ENCODE measurements around the gene ATXN1L.

Gene ATXN1L

GRCh38 chr16:71840052-71840451 lies 5.7 kb upstream of the ATXN1L start:
- in situ Hi-C loops (cut with MboI; ENCODE audit: low pct_unique_long_range_greater_than_20kb, low sequenced_read_pairs, unreplicated experiment), result no loop called here
- no peak for DNase-seq (ENCODE audit: low spot score)
- TF ChIP-seq, protein P1, sequence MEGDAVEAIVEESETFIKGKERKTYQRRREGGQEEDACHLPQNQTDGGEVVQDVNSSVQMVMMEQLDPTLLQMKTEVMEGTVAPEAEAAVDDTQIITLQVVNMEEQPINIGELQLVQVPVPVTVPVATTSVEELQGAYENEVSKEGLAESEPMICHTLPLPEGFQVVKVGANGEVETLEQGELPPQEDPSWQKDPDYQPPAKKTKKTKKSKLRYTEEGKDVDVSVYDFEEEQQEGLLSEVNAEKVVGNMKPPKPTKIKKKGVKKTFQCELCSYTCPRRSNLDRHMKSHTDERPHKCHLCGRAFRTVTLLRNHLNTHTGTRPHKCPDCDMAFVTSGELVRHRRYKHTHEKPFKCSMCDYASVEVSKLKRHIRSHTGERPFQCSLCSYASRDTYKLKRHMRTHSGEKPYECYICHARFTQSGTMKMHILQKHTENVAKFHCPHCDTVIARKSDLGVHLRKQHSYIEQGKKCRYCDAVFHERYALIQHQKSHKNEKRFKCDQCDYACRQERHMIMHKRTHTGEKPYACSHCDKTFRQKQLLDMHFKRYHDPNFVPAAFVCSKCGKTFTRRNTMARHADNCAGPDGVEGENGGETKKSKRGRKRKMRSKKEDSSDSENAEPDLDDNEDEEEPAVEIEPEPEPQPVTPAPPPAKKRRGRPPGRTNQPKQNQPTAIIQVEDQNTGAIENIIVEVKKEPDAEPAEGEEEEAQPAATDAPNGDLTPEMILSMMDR (IDR thresholded peaks at IDR 0.05; ENCODE audit: extremely low read depth, insufficient read depth, missing control alignments), result no peak

- TF ChIP-seq, protein P1 (IDR thresholded peaks at IDR 0.05; ENCODE audit: extremely low read depth, insufficient read depth, missing control alignments), result no peak
- no peak for DNase-seq (ENCODE audit: low spot score)
- in situ Hi-C loops (cut with MboI; ENCODE audit: low pct_unique_long_range_greater_than_20kb, low sequenced_read_pairs, unreplicated experiment), result no loop called here
Measured at GRCh38 chr16:71843572-71843971, 2.2 kb upstream of the ATXN1L start.

DNA sequence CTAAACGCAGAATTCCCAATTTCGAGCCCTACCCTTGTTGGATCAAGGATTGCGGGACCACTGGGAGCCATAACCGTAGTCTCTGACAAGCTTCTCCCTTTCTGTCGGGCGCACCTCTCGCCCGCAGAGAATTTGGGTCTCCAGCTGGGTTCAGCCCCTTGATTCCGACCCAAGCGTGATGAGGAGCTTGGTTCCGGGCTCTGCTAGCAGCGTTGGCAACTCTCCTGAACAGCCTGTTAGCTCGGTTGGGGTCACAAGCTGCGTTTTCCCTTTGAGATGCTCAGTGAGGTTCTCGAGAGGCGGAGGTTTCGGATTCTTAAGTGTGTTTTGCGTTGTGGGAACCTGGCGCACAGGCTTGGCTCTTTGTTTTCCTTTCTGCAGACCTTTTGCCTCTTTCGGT lies 655 bp downstream of the ATXN1L start:
- TF ChIP-seq, protein P1 (IDR thresholded peaks at IDR 0.05; ENCODE audit: extremely low read depth, insufficient read depth, missing control alignments), result no peak
- no peak for DNase-seq (ENCODE audit: low spot score)
- in situ Hi-C loops (cut with MboI; ENCODE audit: low pct_unique_long_range_greater_than_20kb, low sequenced_read_pairs, unreplicated experiment), result no loop called here

DNA sequence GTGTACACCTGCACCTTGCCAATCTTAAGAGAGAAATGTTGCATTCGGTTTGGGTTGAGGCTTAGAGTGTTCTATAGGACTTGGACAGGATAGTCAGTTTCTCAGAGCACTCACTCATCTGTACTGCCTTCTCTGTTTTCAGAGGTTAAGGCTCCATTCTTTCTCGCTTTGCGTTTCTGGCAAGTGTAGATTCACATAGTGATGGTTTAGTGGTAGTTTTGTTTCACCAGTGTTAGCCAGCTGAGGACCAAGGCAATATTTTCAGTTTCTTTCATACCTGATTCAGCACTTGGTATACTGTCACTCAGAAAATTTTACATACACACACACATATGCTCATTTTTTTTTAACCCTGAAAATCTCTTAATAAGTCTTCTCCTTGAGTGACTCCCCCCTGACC lies 1.3 kb downstream of the ATXN1L start:
- no peak for DNase-seq (ENCODE audit: low spot score)
- in situ Hi-C loops (cut with MboI; ENCODE audit: low pct_unique_long_range_greater_than_20kb, low sequenced_read_pairs, unreplicated experiment), result no loop called here
- TF ChIP-seq, protein P1 (IDR thresholded peaks at IDR 0.05; ENCODE audit: extremely low read depth, insufficient read depth, missing control alignments), result no peak

- DNase-seq (ENCODE audit: low spot score), result no peak
Measured at GRCh38 chr16:71848622-71849021, 2.8 kb downstream of the ATXN1L start.

GRCh38 chr16:71851746-71852145 lies 6.0 kb downstream of the ATXN1L start:
- DNase-seq (ENCODE audit: low spot score), result no peak
- in situ Hi-C loops (cut with MboI; ENCODE audit: low pct_unique_long_range_greater_than_20kb, low sequenced_read_pairs, unreplicated experiment), result no loop called here
- TF ChIP-seq, protein P1 (IDR thresholded peaks at IDR 0.05; ENCODE audit: extremely low read depth, insufficient read depth, missing control alignments), result no peak

More at GRCh38 chr16:71848622-71849021, 2.8 kb downstream of the ATXN1L start:
- in situ Hi-C loops (cut with MboI; ENCODE audit: low pct_unique_long_range_greater_than_20kb, low sequenced_read_pairs, unreplicated experiment), result no loop called here
- TF ChIP-seq, protein P1 (IDR thresholded peaks at IDR 0.05; ENCODE audit: extremely low read depth, insufficient read depth, missing control alignments), result no peak

- no peak for DNase-seq (ENCODE audit: low spot score)
- TF ChIP-seq, protein P1 (IDR thresholded peaks at IDR 0.05; ENCODE audit: extremely low read depth, insufficient read depth, missing control alignments), result no peak
- in situ Hi-C loops (cut with MboI; ENCODE audit: low pct_unique_long_range_greater_than_20kb, low sequenced_read_pairs, unreplicated experiment), result no loop called here
Measured at GRCh38 chr16:71852158-71852557, 6.4 kb downstream of the ATXN1L start.
